Activated CD4-positive, CD25-positive, alpha-beta regulatory T cell (primary cell): ENCODE measurements around the gene PCNX2.
A peak's percentile ranks its signal among the peaks of the same experiment; 100 is the strongest.

Source experiments
- DNase-seq, 4 experiments: peaks; one replicate each; lab custom pipeline; 2025; lab: John Stamatoyannopoulos, UW

PCNX2 gene

DNA sequence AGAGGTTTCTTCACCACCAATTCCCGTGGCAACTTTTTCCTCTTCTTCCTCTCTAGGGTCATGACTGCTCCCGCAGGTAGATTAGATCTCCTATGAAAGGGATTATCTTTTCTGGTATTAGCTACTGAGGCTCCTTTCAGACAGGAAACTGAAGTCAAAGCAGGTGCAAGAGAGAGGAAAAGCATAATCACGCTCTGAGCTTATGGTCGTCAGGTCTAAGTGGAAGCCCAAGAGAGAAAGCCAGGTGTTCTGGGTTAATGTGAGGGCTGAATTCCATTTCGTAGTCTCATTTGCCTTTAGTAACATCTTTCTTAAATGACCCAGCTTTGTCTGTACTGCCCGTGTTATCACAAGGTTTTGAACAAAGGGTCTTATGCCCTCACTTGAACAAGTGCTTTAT, 23.7 kb upstream of the PCNX2 start:
- no peak for DNase-seq

DNA sequence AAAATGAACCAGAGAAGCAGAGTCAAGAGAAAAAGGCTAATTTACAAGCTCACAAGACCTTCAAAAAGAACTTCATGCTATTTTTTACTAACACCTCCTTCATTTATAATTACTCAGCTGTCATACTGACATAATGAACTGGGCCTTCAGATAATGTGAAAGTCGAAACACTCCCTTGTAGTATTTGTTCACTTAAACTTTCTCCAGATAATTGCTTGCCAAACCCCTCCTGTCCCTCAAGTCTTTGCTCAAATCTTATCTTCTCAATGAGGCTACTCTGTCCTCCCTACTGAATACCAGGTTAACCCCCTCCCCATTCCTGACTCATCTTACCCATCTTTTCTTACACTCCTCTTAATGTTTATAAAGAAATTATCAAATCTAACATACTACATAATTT, 20.9 kb upstream of the PCNX2 start:
- no peak for DNase-seq

DNA sequence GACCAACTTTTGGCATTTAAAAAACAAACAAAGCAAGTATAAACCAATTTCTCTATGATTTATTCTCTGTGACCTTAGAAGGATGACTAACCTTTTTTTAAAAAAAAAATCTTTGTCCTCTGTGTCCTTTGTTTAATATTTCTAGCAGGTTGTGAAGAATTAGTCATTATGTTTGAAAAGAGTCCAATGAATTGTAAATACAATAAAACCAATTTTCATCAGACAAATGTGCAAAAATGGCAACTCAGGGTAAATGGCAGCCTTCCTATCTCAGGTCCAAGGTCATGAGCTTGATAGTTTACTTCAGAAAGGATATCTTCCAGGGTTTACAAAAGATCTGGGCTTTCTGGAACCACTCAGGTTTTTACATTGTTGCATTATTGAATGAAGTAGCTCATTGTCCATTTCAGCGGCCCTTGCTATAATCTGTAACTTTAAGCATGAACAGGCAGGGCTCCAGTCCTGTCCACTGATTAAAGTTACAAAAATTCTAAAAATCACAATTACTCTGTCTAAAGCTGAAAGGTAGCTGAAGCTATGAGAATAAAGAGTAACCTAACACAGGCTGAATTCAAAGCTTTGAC, 20.3 kb upstream of the PCNX2 start:
- no peak for DNase-seq

DNA sequence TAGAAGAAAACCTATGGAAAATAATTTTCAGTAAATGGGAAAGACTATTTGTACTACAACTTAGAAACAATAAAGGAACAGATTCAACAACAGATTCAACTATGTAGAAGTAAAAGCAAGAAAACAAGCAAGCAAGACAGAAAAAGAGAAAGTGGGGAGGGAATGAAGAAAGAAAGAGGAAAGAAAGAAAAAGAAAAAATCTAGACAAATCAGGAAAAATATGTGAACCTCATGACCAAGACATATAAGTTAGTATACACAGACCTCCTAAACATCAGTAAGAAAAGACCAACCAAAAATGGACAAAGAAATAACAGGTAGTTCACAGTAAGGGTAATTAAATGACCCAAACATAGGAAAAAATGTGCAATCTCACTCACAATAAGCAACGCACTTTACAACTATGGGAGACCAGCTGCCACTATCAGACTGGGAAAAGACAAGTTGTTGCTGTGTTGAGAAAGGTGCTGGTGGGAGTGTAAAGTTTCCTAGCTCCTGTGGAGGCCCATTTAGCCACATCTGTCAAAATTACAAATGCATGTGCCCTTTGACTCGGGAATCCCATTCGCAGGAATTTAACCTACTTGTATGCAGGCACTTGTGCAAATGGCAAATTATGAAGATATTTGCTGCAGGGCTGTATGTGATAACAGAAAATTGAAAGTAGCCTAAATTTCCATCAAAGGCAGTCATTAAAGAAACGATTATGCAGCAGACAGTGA, 18.1 kb upstream of the PCNX2 start:
- no peak for DNase-seq

GRCh38 chr1:233304489-233305102, 9.1 kb upstream of the PCNX2 start:
- DNase-seq, result no peak

GRCh38 chr1:233300326-233300725, 4.8 kb upstream of the PCNX2 start:
- DNase-seq, result no peak

- no peak for DNase-seq
Measured at GRCh38 chr1:233299450-233299849, 3.9 kb upstream of the PCNX2 start.

GRCh38 chr1:233295975-233296322, 424 bp upstream of the PCNX2 start:
- no peak for DNase-seq

DNA sequence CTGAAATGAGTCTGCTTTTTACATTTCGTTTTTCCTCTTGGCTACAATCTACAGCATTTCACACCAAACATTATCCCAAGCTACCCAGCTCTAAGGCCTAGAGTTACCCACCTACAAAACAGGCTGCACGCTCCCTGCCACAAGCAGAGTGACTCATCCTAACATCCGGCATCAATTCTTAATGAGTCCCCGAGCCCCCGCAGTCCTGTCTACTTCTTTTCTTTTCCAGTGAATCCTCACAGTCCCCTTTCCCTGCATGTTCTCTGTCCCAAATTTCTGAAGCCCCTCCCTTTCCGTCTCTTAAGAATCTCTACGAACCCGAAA, 650 bp downstream of the PCNX2 start:
- peak in 1 of 4 experiments; percentile 15 for DNase-seq

DNA sequence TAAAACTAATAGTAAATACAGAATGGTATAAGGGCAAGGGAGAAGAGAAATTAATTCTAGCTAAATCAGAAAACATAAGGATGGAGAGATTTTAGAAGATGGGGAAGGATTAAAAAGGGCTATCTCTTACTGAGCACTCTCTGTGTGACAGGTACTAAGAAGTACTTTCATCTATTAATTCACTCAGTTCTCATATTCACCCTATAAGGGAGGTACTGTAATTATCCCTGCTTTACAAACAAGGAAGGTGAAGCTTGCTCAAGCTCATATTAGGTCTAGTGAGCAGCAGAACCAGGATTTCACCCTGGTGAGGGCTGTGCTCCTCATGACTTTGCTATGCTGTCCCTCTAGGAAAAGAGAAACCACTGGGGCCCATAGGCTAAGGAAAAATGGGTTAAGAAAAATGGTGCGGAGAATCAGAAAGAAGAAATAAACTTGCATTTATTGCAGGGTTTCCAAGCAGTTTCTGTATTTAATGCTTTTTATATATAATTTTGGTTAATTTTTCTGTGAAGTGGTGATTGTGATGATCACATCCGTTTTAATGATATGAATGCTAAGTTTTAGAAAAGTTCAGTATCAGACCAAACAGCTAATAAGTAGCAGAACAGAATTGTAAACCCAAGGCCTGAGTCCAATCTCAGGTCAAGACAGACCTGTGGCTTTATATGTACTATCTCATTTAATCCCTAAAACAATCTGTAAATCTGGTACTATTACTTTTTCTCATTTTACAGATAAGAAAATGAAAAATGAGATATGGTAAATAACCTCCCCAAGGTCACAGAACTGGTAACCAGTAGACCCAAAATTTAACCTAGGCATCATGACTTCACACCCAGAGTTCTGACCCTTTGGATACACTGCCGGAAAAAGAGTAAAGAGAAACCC, 1.7 kb downstream of the PCNX2 start:
- no peak for DNase-seq

GRCh38 chr1:233290396-233291034, 5.0 kb downstream of the PCNX2 start:
- DNase-seq, result no peak

- DNase-seq, result no peak
Measured at GRCh38 chr1:233289676-233290075, 5.8 kb downstream of the PCNX2 start.

DNA sequence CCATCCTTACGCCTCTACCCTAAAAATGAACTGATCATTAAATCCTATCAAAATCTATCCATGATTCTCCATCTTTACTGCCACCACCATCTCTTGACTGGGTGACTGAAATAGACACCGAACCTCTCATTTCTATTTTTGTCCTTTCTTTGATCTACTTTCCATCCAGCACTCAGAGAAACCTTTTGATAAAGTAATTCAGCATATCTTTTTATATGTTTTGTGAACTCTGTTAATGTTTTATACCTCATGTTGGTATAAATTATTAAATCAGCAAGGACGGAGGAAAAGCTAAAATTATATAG, 13.0 kb downstream of the PCNX2 start:
- no peak for DNase-seq

GRCh38 chr1:233281711-233282581, 13.6 kb downstream of the PCNX2 start:
- no peak for DNase-seq

GRCh38 chr1:233279971-233280370, 15.6 kb downstream of the PCNX2 start:
- no peak for DNase-seq

DNA sequence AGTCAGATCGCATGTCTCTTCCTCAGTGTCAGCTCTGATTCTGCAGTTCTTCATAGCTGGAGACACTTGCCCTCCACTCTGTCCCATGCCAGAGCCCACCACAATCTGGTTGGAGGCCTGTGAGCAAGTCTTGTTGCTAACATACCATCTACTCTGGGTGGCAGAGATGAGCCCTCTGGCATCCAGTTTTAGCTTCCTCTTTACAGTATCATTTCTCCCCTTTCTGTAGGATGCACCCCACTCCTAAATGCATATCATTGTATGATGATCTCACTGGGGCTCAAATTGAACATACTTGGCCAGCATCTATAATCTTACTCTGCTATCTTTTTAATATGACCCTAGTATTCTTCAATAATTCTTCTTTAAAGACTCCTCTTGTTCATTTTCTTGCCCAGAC, 16.9 kb downstream of the PCNX2 start:
- no peak for DNase-seq

GRCh38 chr1:233277637-233278606, 17.6 kb downstream of the PCNX2 start:
- no peak for DNase-seq

DNA sequence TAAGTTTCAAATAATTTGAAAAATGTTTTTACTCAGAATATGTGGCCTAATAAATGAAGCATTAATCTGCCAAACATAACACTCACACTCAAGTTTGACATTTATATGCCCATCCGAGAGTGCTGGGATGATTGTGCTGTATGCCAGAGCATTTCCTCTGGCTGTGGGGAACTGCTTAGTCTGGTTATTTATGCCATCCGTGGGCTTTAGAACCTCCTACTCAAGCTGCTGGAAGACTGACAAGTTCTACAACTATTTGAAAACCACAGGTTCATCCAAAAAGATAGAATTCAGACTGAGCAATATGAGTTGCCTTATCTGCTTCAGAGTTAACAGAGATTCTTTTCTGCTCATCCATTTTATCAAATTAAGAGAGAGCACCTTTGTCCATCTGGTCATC, 25.9 kb downstream of the PCNX2 start:
- no peak for DNase-seq

GRCh38 chr1:233268389-233269022, 27.0 kb downstream of the PCNX2 start:
- no peak for DNase-seq

DNA sequence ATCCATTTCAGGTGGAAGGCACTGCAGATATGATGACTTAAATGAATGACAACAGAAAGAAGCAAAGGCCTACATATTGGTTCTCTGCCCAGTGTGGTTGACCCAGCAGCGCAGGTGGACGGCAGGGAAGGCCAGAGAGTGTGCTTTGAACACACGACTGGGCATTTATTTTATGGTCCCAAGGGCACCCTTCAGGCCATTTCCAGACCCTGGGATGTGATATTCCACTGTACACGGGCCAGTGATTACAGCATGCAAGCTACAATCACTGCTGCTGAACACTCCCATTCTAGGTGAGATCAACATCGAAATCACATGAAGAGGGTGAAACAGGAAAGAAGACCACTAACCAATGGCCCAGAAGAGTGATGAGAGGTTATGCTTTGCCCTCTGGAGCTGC, 33.8 kb downstream of the PCNX2 start:
- no peak for DNase-seq
